HepG2 (cell line): ENCODE results near the gene TCF23. TPM values are rescaled to one million over a fixed set of nuclear protein-coding genes. Genes with fewer than 3 reads are reported as not detected.

Experiments
- ARHGAP35 ChIP-seq: sonication (generic); formaldehyde crosslinking; IDR thresholded peaks from 2 replicates; pipeline ENCODE4 v1.9.0; 2022; ENCODE audit warnings: mild to moderate bottlenecking, inconsistent platforms, moderate library complexity, missing genetic modification reagents, borderline replicate concordance
- BORCS8-MEF2B ChIP-seq: sonication (generic); formaldehyde crosslinking; IDR thresholded peaks from 2 replicates; pipeline ENCODE4 v1.8.0; 2022; ENCODE audit warnings: mild to moderate bottlenecking, missing genetic modification reagents
- CENPBD1 ChIP-seq: sonication (generic); formaldehyde crosslinking; IDR thresholded peaks from 2 replicates; pipeline ENCODE4 v1.8.0; 2022; ENCODE audit warnings: missing genetic modification reagents, low read depth, mild to moderate bottlenecking, borderline replicate concordance
- E2F1 ChIP-seq: sonication (generic); formaldehyde crosslinking; IDR thresholded peaks from 2 replicates; pipeline ENCODE4 v1.5.0; 2020; ENCODE audit warnings: missing genetic modification reagents
- FOXJ3 ChIP-seq: sonication (generic); formaldehyde crosslinking; IDR thresholded peaks from 2 replicates; pipeline ENCODE4 v1.4.0; 2020; ENCODE audit warnings: missing genetic modification reagents, mild to moderate bottlenecking, borderline replicate concordance
- LRRFIP1 ChIP-seq: sonication (generic); formaldehyde crosslinking; conservative IDR thresholded peaks from 2 replicates; pipeline ENCODE4 v1.4.0; 2020; ENCODE audit warnings: missing genetic modification reagents
- MIER3 ChIP-seq: IDR thresholded peaks from 2 replicates; pipeline ENCODE4 v1.6.1; 2016; ENCODE audit warnings: missing compliant biosample characterization, borderline replicate concordance
- MYPOP ChIP-seq: sonication (generic); formaldehyde crosslinking; IDR thresholded peaks from 2 replicates; pipeline ENCODE4 v1.8.1; 2023; ENCODE audit warnings: mild to moderate bottlenecking, moderate library complexity, missing genetic modification reagents
- NFRKB ChIP-seq: fragments of 450-650 bp; IDR thresholded peaks from 2 replicates; pipeline ENCODE4 v1.6.1; 2017
- NR3C1 ChIP-seq: sonication (generic); formaldehyde crosslinking; IDR thresholded peaks from 2 replicates; pipeline ENCODE4 v1.4.0; 2020; ENCODE audit warnings: missing genetic modification reagents
- SPEN ChIP-seq: sonication (generic); formaldehyde crosslinking; IDR thresholded peaks from 2 replicates; pipeline ENCODE4 v1.5.1; 2020; ENCODE audit warnings: low read depth, mild to moderate bottlenecking, missing genetic modification reagents
- ZBTB10 ChIP-seq: sonication (generic); formaldehyde crosslinking; IDR thresholded peaks from 2 replicates; pipeline ENCODE4 v1.4.0; 2020; ENCODE audit warnings: missing genetic modification reagents, borderline replicate concordance
- ZBTB3 ChIP-seq: sonication (generic); formaldehyde crosslinking; IDR thresholded peaks from 2 replicates; pipeline ENCODE4 v1.4.0; 2020; ENCODE audit warnings: low read depth, mild to moderate bottlenecking, moderate library complexity, missing genetic modification reagents, borderline replicate concordance
- ZMAT3 ChIP-seq: sonication (generic); formaldehyde crosslinking; conservative IDR thresholded peaks from 2 replicates; pipeline ENCODE4 v1.7.0; 2021; ENCODE audit warnings: missing genetic modification reagents
- ZNF496 ChIP-seq: sonication (generic); formaldehyde crosslinking; IDR thresholded peaks from 2 replicates; pipeline ENCODE4 v1.8.1; 2023; ENCODE audit warnings: mild to moderate bottlenecking, moderate library complexity, missing genetic modification reagents; ENCODE audit not compliant: insufficient replicate concordance
- ZNF713 ChIP-seq: sonication (generic); formaldehyde crosslinking; IDR thresholded peaks from 2 replicates; pipeline ENCODE4 v1.4.0; 2020; ENCODE audit warnings: mild to moderate bottlenecking, missing genetic modification reagents
- ZNF770 ChIP-seq: sonication (generic); formaldehyde crosslinking; IDR thresholded peaks from 2 replicates; pipeline ENCODE4 v1.5.0; 2020; ENCODE audit warnings: mild to moderate bottlenecking, missing genetic modification reagents
- polyA plus RNA-seq, 8 experiments: library from polyadenylated mRNA; depleted of rRNA in 3 of 8; stranded (reverse) in 7 of 8; unstranded in 1 of 8; fragments of >200 nt; fragmentation: Illumina TruSeq in 4 of 8; extraction: Trizol in 4 of 8; gene quantifications; 2 replicates each; pipeline versions ENCODE4 v1.2.1 to v1.2.3, GENCODE V29; 2011 to 2016; ENCODE audit warnings: low read depth in 4 of 8, missing spikeins in 1 of 8, mixed read lengths in 1 of 8; ENCODE audit not compliant: insufficient read depth in 1 of 8
- total RNA-seq, 5 experiments: library from RNA; depleted of rRNA; stranded (reverse); fragments of >200 nt; fragmentation: Illumina TruSeq; extraction: Trizol; gene quantifications; 2 replicates each; pipeline ENCODE4 v1.2.3, GENCODE V29; 2016; ENCODE audit warnings: low read depth in 1 of 5

TCF23 gene
- total and polyA plus RNA-seq, 2 of the 13 experiments (the other 11 are each of a cell fraction or from before 2014, with no cell fraction given), result 0.02 to 1.4 TPM

GRCh38 chr2:27177441-27178351, 28.9 kb downstream of the TCF23 start (continued):
- TF ChIP-seq CENPBD1 (CRISPR knock-in tag) (no peak), NR3C1 (CRISPR knock-in tag) (no peak), ZNF770 (CRISPR knock-in tag) (peak; percentile 99), ZMAT3 (CRISPR knock-in tag) (peak; percentile 94), MYPOP (CRISPR knock-in tag) (peak; percentile 87; the same call in 1 of the 2 replicates), FOXJ3 (CRISPR knock-in tag) (peak; percentile 99), ARHGAP35 (CRISPR knock-in tag) (0 out of 2 replicates have a peak, but pooled peaks have one; percentile 13), E2F1 (CRISPR knock-in tag) (no peak), SPEN (CRISPR knock-in tag) (peak; percentile 23), BORCS8-MEF2B (0 out of 2 replicates have a peak, but pooled peaks have one; percentile 56), ZBTB3 (no peak), LRRFIP1 (no peak), NFRKB (no peak), MIER3 (CRISPR knock-in tag) (peak; percentile 72; the same call in 1 of the 2 replicates), ZNF713 (CRISPR knock-in tag) (no peak), ZNF496 (CRISPR knock-in tag) (no peak), ZBTB10 (CRISPR knock-in tag) (peak; percentile 88)
